Cortex of kidney (tissue), 1 donor: ENCODE measurements around the gene PTCD1.
"Not testable (repeated sequence)": the region's sequence is repeated elsewhere in the genome, so short reads cannot be mapped to it uniquely, and the experiment has no call there.

Source experiments
- DNase-seq: peaks from one replicate; lab custom pipeline; 2025; lab: John Stamatoyannopoulos, UW

The PTCD1 gene

GRCh38 chr7:99386584-99387238 is 51.9 kb downstream of the PTCD1 start:
- no peak for DNase-seq

- DNase-seq: no peak
Measured at GRCh38 chr7:99385564-99385963, 53.0 kb downstream of the PTCD1 start.

- DNase-seq: no peak
Measured at GRCh38 chr7:99384523-99384922, 54.1 kb downstream of the PTCD1 start.

GRCh38 chr7:99383791-99384370 is 54.7 kb downstream of the PTCD1 start:
- DNase-seq: no peak

- no peak for DNase-seq
Measured at GRCh38 chr7:99383203-99383602, 55.4 kb downstream of the PTCD1 start.

- no peak for DNase-seq
Measured at GRCh38 chr7:99381664-99382075, 56.9 kb downstream of the PTCD1 start.

- no peak for DNase-seq
Measured at GRCh38 chr7:99380823-99381663, 57.6 kb downstream of the PTCD1 start.

- DNase-seq: no peak
Measured at GRCh38 chr7:99380032-99380822, 58.4 kb downstream of the PTCD1 start.

GRCh38 chr7:99379693-99380031 is 58.9 kb downstream of the PTCD1 start:
- DNase-seq: not testable (repeated sequence)

- no peak for DNase-seq
Measured at GRCh38 chr7:99379043-99379577, 59.5 kb downstream of the PTCD1 start.

- no peak for DNase-seq
Measured at GRCh38 chr7:99375070-99375807, 63.4 kb downstream of the PTCD1 start.

- DNase-seq: no peak
Measured at GRCh38 chr7:99374111-99375064, 64.2 kb downstream of the PTCD1 start, which contains the start of gene ARPC1B. ARPC1B (plus strand) TSS chr7:99374730; CDS start chr7:99385715, 10,985 bp downstream.

- DNase-seq: no peak
Measured at GRCh38 chr7:99373091-99374066, 65.2 kb downstream of the PTCD1 start.

- DNase-seq: no peak
Measured at GRCh38 chr7:99372275-99373090, 66.1 kb downstream of the PTCD1 start.

GRCh38 chr7:99371376-99371920 is 67.2 kb downstream of the PTCD1 start:
- DNase-seq: no peak

GRCh38 chr7:99369767-99370391 is 68.7 kb downstream of the PTCD1 start:
- DNase-seq: no peak

- no peak for DNase-seq
Measured at GRCh38 chr7:99368750-99369389, 69.7 kb downstream of the PTCD1 start.
